GM12873 (cell line): ENCODE results near the gene LPCAT2.

Source experiments
- TF ChIP-seq, protein P1 (sequence below): IDR thresholded peaks from 2 replicates; pipeline ENCODE4 v1.5.1; 2012; ENCODE audit warnings: low read depth, mild to moderate bottlenecking, moderate library complexity, low read length, control low read depth; ENCODE audit not compliant: insufficient read depth; ENCODE audit errors: missing control alignments

Gene LPCAT2

DNA sequence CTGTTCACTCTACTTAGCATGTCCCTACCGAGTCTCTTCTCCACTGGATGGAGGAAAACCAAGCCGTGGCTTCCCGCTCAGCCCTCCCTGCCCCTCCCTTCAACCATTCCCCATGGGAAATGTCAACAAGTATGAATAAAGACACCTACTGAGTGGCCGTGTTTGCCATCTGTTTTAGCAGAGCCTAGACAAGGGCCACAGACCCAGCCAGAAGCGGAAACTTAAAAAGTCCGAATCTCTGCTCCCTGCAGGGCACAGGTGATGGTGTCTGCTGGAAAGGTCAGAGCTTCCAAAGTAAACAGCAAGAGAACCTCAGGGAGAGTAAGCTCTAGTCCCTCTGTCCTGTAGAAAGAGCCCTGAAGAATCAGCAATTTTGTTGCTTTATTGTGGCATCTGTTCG lies 2.8 kb upstream of the LPCAT2 start:
- TF ChIP-seq, protein P1, sequence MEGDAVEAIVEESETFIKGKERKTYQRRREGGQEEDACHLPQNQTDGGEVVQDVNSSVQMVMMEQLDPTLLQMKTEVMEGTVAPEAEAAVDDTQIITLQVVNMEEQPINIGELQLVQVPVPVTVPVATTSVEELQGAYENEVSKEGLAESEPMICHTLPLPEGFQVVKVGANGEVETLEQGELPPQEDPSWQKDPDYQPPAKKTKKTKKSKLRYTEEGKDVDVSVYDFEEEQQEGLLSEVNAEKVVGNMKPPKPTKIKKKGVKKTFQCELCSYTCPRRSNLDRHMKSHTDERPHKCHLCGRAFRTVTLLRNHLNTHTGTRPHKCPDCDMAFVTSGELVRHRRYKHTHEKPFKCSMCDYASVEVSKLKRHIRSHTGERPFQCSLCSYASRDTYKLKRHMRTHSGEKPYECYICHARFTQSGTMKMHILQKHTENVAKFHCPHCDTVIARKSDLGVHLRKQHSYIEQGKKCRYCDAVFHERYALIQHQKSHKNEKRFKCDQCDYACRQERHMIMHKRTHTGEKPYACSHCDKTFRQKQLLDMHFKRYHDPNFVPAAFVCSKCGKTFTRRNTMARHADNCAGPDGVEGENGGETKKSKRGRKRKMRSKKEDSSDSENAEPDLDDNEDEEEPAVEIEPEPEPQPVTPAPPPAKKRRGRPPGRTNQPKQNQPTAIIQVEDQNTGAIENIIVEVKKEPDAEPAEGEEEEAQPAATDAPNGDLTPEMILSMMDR: no peak

GRCh38 chr16:55506708-55507107 lies 2.2 kb upstream of the LPCAT2 start:
- TF ChIP-seq, protein P1: no peak

DNA sequence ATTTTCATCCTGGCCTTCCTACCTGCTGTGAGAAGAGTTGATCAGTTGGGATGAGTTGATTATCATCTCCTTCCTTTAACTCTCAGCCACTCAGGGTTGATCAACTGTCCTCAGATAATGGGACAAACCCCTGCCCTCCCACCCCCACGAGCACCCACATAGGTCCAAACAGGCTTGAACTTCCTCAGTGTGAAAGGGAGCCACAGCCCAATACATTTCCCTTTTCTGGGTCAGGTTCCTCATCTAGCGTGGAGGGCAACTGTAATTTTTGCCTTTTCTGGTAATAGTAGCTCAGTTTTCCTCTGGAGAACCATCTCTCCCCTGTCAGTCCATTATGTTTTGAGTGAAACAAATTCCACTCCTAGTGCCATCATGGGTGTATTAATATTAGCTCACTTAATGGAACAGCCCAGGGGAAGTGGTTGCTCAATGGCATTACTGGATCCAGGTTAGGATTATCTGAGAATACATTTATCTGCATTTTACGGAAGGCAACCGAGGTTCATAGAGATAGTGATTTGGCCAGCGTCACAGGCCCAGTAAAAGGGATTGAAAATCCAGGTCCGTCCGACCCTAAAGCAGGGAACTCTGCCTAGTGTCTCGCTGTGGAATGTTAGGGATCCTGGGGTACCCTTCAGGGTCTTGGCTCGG lies 476 bp upstream of the LPCAT2 start:
- TF ChIP-seq, protein P1: no peak

DNA sequence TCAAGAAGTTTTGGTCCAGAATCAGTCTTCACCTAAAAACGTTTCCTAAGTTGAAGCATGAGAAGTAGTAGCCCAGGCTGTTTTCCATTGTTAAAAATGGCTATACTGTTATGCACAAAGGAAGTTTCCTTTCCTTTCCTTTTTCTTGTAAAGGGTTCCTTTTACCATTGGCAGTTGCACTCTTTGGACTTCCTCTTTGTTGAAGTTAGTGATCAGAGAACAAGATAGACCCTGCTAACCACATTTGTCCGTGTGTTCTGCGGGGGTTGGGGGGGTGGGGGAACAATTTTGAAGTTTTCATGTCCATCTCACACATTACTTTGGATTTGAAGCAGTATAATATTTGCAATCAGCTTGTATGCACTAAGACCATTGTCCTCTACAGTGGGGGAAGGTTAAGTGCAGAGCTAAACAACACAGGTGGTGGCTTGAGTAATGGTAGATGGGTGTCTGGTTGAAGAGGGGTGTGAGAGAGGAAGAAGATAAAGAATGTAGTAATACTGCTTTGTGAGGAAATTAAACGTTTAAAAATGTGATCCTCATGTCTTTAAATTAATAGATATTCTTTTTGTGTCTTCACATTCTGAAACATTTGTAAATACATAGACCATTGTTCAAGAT lies 1.4 kb downstream of the LPCAT2 start:
- TF ChIP-seq, protein P1: no peak

DNA sequence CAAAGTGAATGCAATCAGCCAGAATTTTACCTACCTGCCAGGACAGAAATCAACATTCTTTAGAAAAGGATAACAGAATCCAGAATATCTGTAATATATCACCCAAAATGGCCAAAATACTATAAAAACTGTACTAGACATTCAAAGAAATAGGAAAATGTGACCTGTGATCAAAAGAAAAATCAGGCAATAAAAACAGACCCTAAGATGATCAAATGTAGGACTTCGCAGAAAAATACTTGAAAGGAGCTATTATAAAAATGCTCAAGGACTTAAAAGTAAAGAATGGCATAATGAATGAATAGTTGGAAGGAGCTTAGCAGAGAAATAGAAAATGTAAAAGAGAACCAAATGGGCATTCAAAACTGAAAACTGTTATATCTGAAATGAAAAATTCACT lies 4.1 kb downstream of the LPCAT2 start:
- TF ChIP-seq, protein P1: no peak

DNA sequence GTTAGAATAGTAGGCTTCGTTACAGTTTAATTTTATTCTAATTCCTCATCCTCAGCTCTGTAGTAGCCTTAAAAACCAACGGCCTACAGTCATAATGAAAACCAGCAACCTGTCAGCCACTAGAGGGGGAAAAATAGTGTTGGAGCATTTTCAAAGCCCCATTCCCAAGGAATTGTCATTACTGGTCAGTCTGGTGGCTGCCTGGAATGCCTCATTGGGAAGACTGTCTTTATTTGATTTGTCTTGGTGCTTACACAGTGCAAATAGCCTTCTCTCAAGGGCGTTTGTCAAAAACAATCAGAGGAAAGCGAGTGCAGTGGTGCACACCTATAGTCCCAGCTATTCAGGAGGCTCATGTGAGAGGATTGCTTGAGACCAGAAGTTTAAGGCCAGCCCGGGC lies 4.7 kb downstream of the LPCAT2 start:
- TF ChIP-seq, protein P1: no peak

- TF ChIP-seq, protein P1: no peak
Observed at GRCh38 chr16:55515111-55515510, 6.2 kb downstream of the LPCAT2 start.
